DOHH2 (cell line): ENCODE results near the gene CAPN12.

Experiments used
- H3F3A ChIP-seq: fragments of 200-600 bp; sonication (generic), shearing (Covaris generic); 2 replicates; pipeline ENCODE4 v1.6.0; 2016; ENCODE audit warnings: antibody characterized with exemption, mild to moderate bottlenecking; ENCODE audit not compliant: control insufficient read depth, insufficient read depth
- H3K27ac ChIP-seq: fragments of 200-600 bp; sonication (generic); 2 replicates; pipeline ENCODE4 v1.5.1; 2014; ENCODE audit warnings: low read depth, mild to moderate bottlenecking, low read length, moderate library complexity
- H3K27me3 ChIP-seq: fragments of 200-600 bp; sonication (generic); 2 replicates; pipeline ENCODE4 v1.6.1; 2014; ENCODE audit warnings: mild to moderate bottlenecking, low read length, mixed read lengths; ENCODE audit not compliant: control insufficient read depth
- H3K36me3 ChIP-seq: fragments of 200-600 bp; sonication (generic); 2 replicates; pipeline ENCODE4 v1.6.1; 2014; ENCODE audit warnings: mild to moderate bottlenecking, low read length, moderate library complexity, mixed read lengths; ENCODE audit not compliant: control insufficient read depth
- H3K4me1 ChIP-seq: fragments of 200-600 bp; sonication (generic); 2 replicates; pipeline ENCODE4 v1.6.1; 2014; ENCODE audit warnings: mild to moderate bottlenecking, low read length, mixed read lengths; ENCODE audit not compliant: control insufficient read depth
- H3K4me2 ChIP-seq: fragments of 200-600 bp; sonication (generic); 2 replicates; pipeline ENCODE4 v1.6.0; 2014; ENCODE audit warnings: mild to moderate bottlenecking, low read length, moderate library complexity
- H3K4me3 ChIP-seq: fragments of 200-600 bp; sonication (generic); 2 replicates; pipeline ENCODE4 v1.5.1; 2014; ENCODE audit warnings: mild to moderate bottlenecking, low read length, mixed read lengths
- H3K79me2 ChIP-seq: fragments of 200-600 bp; sonication (generic); 2 replicates; pipeline ENCODE4 v1.6.1; 2014; ENCODE audit warnings: mild to moderate bottlenecking, low read length, mixed read lengths; ENCODE audit not compliant: control insufficient read depth
- H3K9me2 ChIP-seq: fragments of 200-600 bp; sonication (generic); replicated peaks from 2 replicates; pipeline ENCODE4 v1.6.1; 2014; ENCODE audit warnings: mild to moderate bottlenecking, low read length, mixed read lengths; ENCODE audit not compliant: control insufficient read depth
- H3K9me3 ChIP-seq: fragments of 200-600 bp; sonication (generic); 2 replicates; pipeline ENCODE4 v1.6.1; 2014; ENCODE audit warnings: antibody characterized with exemption, low read length, mixed read lengths; ENCODE audit not compliant: control insufficient read depth, insufficient read depth
- H4K20me1 ChIP-seq: fragments of 200-600 bp; sonication (generic); 2 replicates; pipeline ENCODE4 v1.6.0; 2014; ENCODE audit warnings: low read depth, mild to moderate bottlenecking, antibody characterized with exemption, low read length, moderate library complexity; ENCODE audit not compliant: control insufficient read depth, insufficient read depth
- CTCF ChIP-seq: fragments of 200-600 bp; sonication (generic); IDR thresholded peaks from one replicate; pipeline ENCODE4 v1.5.1; 2014; ENCODE audit warnings: antibody characterized with exemption, mild to moderate bottlenecking, low read depth, low read length; ENCODE audit not compliant: poor library complexity, severe bottlenecking
- EZH2phosphoT487 ChIP-seq: fragments of 200-600 bp; sonication (generic); IDR thresholded peaks from 2 replicates; pipeline ENCODE4 v1.6.1; 2017; ENCODE audit warnings: borderline replicate concordance, mild to moderate bottlenecking, antibody characterized with exemption, low read length, moderate library complexity, mixed read lengths

Gene CAPN12

GRCh38 chr19:38735257-38735686 lies 9.0 kb downstream of the CAPN12 start:
- no peaks in the 10 kb centered on the region for H3K9me2 ChIP-seq
- peaks cover 33% of the 10 kb centered on the region for H3K4me1 ChIP-seq
- peaks cover 4% of the 10 kb centered on the region; the same call in 1 of the 2 replicates for H4K20me1 ChIP-seq
- no peaks in the 10 kb centered on the region for H3K79me2 ChIP-seq
- no peaks in the 10 kb centered on the region for H3K9me3 ChIP-seq
- peaks cover 3% of the 10 kb centered on the region; the same call in 1 of the 2 replicates for H3K27me3 ChIP-seq
- no peak for TF ChIP-seq EZH2phosphoT487
- no peak for TF ChIP-seq CTCF
- H3K27ac ChIP-seq = peak overlapping the region; percentile 19
- peak overlapping the region; percentile 69 for H3K4me3 ChIP-seq
- peak overlapping the region; percentile 79 for H3K4me2 ChIP-seq
- peaks cover 7% of the 10 kb centered on the region; the same call in 1 of the 2 replicates for H3F3A ChIP-seq
- peaks cover 16% of the 10 kb centered on the region for H3K36me3 ChIP-seq

DNA sequence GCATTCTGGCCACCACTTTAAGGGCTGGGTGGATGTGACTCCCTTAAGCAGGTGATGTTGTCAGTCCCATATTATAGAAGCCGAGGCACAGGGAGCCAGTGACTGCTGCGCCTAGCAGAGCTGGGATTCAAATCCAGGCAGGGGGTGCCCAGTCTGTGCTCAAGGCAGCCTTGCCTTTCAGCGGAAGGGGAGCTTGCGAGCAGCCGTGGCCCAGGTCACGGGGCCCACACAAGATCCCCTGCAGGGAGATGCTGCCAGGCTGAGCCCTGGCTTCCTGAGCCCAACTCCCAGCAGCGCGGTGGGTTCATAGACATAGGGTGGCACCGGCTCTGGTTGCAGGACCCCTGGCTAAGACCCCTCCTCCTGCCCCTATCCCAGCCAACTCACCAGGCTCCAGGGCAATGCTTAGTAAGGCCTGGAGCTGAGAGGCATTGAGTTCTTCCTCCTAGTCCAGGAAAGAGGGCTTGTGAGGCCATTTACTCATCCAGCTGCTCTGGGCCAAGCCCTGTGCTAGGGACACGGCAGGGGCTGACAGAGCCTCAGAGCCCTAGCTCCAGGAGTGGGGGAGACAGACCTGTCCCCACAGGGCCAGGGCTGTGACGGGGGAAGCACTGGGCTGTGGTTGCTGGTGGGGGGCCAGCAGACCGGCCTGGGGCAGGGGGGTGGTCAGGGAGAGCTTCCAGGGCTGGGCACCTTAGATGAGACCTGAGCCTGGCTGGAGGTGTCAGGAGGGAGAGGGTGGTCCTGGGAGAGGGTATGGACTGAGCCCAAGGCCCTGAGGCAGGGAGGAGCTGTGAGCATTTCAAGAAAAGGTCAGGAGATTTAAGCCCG lies 9.6 kb downstream of the CAPN12 start:
- H3F3A ChIP-seq = peaks cover 7% of the 10 kb centered on the region; the same call in 1 of the 2 replicates
- TF ChIP-seq EZH2phosphoT487 = no peak
- TF ChIP-seq CTCF = no peak
- H3K9me2 ChIP-seq = no peaks in the 10 kb centered on the region
- peaks cover 3% of the 10 kb centered on the region; the same call in 1 of the 2 replicates for H3K27me3 ChIP-seq
- no peaks in the 10 kb centered on the region for H3K9me3 ChIP-seq
- H3K4me2 ChIP-seq = peak overlapping the region; percentile 79
- peaks cover 33% of the 10 kb centered on the region for H3K4me1 ChIP-seq
- peak overlapping the region; percentile 19 for H3K27ac ChIP-seq
- H3K36me3 ChIP-seq = peaks cover 18% of the 10 kb centered on the region
- H3K4me3 ChIP-seq = peak overlapping the region; percentile 69
- H4K20me1 ChIP-seq = peaks cover 4% of the 10 kb centered on the region; the same call in 1 of the 2 replicates
- no peaks in the 10 kb centered on the region for H3K79me2 ChIP-seq

- peak overlapping the region; percentile 69 for H3K4me3 ChIP-seq
- TF ChIP-seq EZH2phosphoT487 = no peak
- TF ChIP-seq CTCF = no peak
- H3K27ac ChIP-seq = peak overlapping the region; percentile 19
- peaks cover 7% of the 10 kb centered on the region; the same call in 1 of the 2 replicates for H3F3A ChIP-seq
- no peaks in the 10 kb centered on the region for H3K79me2 ChIP-seq
- peak overlapping the region; percentile 79 for H3K4me2 ChIP-seq
- H3K4me1 ChIP-seq = peaks cover 33% of the 10 kb centered on the region
- H4K20me1 ChIP-seq = peaks cover 4% of the 10 kb centered on the region; the same call in 1 of the 2 replicates
- H3K36me3 ChIP-seq = peaks cover 20% of the 10 kb centered on the region
- no peaks in the 10 kb centered on the region for H3K9me2 ChIP-seq
- no peaks in the 10 kb centered on the region for H3K9me3 ChIP-seq
- peaks cover 3% of the 10 kb centered on the region; the same call in 1 of the 2 replicates for H3K27me3 ChIP-seq
Measured at GRCh38 chr19:38734176-38734425, 10.2 kb downstream of the CAPN12 start.
